Measurements from ENCODE around the gene ATXN7. TPM values are rescaled to one million over a fixed set of nuclear protein-coding genes. Genes with fewer than 3 reads are reported as not detected.

ATXN7 gene
- total and polyA plus RNA-seq, 10 of the 15 experiments (the other 5 are each of a cell fraction or from before 2014, with no cell fraction given) = 0.83 to 24.6 (median 8.5) TPM

GRCh38 chr3:63990733-63991132, 127.1 kb downstream of the ATXN7 start:
- in situ Hi-C loops (cut with MboI) (loop anchor here (5.0 kb wide), 1 partner anchor 638 kb away; no protein-coding TSS in a partner anchor), intact Hi-C loops (cut with micrococcal nuclease; ENCODE audit: unreplicated experiment) (no loop called here)
- Histone ChIP-seq H3K27me3 (replicated peaks in 1 of 2; ENCODE audit: control insufficient read depth in 2 of 2, insufficient read depth in 2 of 2, low read length in 1 of 2) (no peaks in the 10 kb centered on the region), H3K36me3 (ENCODE audit: control insufficient read depth in 2 of 2, insufficient read depth in 2 of 2, low read length in 1 of 2) (peaks cover 19 to 36% of the 10 kb centered on the region in 2 experiments), H3K4me2 (ENCODE audit: control insufficient read depth, insufficient read depth) (no peak overlapping the region), H3K4me3 (no peak overlapping the region), H3K9ac (ENCODE audit: control insufficient read depth, insufficient read depth, low read length) (no peak overlapping the region), H3K9me3 (replicated peaks; ENCODE audit: control insufficient read depth, insufficient read depth, low read length) (no peaks in the 10 kb centered on the region), H2AFZ (ENCODE audit: control insufficient read depth, low read depth, low read length) (no peak overlapping the region), H4K20me1 (ENCODE audit: control insufficient read depth, insufficient read depth) (no peaks in the 10 kb centered on the region), H3K27ac (ENCODE audit: control insufficient read depth, insufficient read depth) (no peak overlapping the region), H3K79me2 (ENCODE audit: control insufficient read depth, insufficient read depth, low read length) (no peaks in the 10 kb centered on the region), H3K4me1 (ENCODE audit: control insufficient read depth, insufficient read depth, low read length) (no peaks in the 10 kb centered on the region)
- no TSS peak for BruUV-seq (replicated peaks)
- ChIA-PET RAD21 (ENCODE audit: unreplicated experiment) (interaction anchor here (0.7 to 1.9 kb wide), 3 partner anchors 23 to 142 kb away, joined by 3 to 6 read pairs (median 3); no protein-coding TSS in a partner anchor), SMC1A (ENCODE audit: uncharacterized antibody, unreplicated experiment) (interaction anchor here (0.7 to 3.1 kb wide), 5 partner anchors 13 to 378 kb away, joined by 3 to 16 read pairs (median 4); no protein-coding TSS in a partner anchor), POLR2A (no interaction called here), CTCF (interaction anchor here (0.6 to 8.0 kb wide), 6 partner anchors 14 to 494 kb away, joined by 3 to 154 read pairs (median 6); no protein-coding TSS in a partner anchor)
- ATAC-seq (no peak), FAIRE-seq (no peak), DNase-seq (ENCODE audit: low read depth, low spot score) (no peak)
- 100% methylated on average over 5 of the region's 5 CpGs for WGBS (ENCODE audit: insufficient coverage, insufficient replicate concordance, low lambda C conversion rate, missing lambda C conversion rate)
- TF ChIP-seq, protein P1, sequence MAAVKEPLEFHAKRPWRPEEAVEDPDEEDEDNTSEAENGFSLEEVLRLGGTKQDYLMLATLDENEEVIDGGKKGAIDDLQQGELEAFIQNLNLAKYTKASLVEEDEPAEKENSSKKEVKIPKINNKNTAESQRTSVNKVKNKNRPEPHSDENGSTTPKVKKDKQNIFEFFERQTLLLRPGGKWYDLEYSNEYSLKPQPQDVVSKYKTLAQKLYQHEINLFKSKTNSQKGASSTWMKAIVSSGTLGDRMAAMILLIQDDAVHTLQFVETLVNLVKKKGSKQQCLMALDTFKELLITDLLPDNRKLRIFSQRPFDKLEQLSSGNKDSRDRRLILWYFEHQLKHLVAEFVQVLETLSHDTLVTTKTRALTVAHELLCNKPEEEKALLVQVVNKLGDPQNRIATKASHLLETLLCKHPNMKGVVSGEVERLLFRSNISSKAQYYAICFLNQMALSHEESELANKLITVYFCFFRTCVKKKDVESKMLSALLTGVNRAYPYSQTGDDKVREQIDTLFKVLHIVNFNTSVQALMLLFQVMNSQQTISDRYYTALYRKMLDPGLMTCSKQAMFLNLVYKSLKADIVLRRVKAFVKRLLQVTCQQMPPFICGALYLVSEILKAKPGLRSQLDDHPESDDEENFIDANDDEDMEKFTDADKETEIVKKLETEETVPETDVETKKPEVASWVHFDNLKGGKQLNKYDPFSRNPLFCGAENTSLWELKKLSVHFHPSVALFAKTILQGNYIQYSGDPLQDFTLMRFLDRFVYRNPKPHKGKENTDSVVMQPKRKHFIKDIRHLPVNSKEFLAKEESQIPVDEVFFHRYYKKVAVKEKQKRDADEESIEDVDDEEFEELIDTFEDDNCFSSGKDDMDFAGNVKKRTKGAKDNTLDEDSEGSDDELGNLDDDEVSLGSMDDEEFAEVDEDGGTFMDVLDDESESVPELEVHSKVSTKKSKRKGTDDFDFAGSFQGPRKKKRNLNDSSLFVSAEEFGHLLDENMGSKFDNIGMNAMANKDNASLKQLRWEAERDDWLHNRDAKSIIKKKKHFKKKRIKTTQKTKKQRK (IDR thresholded peaks at IDR 0.05; ENCODE audit: low read depth, low read length) = no peak
- TF ChIP-seq CEBPB (IDR thresholded peaks at IDR 0.05; ENCODE audit: borderline replicate concordance in 1 of 2, low read depth in 2 of 2, low read length in 2 of 2) = no peak
- TF ChIP-seq ZNF274 (IDR thresholded peaks at IDR 0.05; ENCODE audit: insufficient read depth, insufficient read length) = no peak
- no peak for TF ChIP-seq BCLAF1 (IDR thresholded peaks at IDR 0.05)
- TF ChIP-seq RAD51 (IDR thresholded peaks at IDR 0.05) = no peak
- TF ChIP-seq JUNB (IDR thresholded peaks at IDR 0.05) = no peak
- no peak for TF ChIP-seq SREBF2 (IDR thresholded peaks at IDR 0.05; ENCODE audit: low read length)
- no peak for TF ChIP-seq ATF3 (IDR thresholded peaks at IDR 0.05; ENCODE audit: borderline replicate concordance, extremely low read depth, low read depth, low read length)
- TF ChIP-seq IKZF2 (IDR thresholded peaks at IDR 0.05) = no peak
- TF ChIP-seq SMAD5 (IDR thresholded peaks at IDR 0.05; ENCODE audit: low read depth) = no peak
- TF ChIP-seq RB1 (IDR thresholded peaks at IDR 0.05; ENCODE audit: borderline replicate concordance) = no peak
- no peak for TF ChIP-seq ZNF622 (IDR thresholded peaks at IDR 0.05)
- no peak for TF ChIP-seq MYB (IDR thresholded peaks at IDR 0.05; ENCODE audit: borderline replicate concordance, low read depth, low read length)

Measured in GM12878 (cell line).